Measurements from ENCODE around the gene SRSF3. TPM values are rescaled to one million over a fixed set of nuclear protein-coding genes. Genes with fewer than 3 reads are reported as not detected.

The SRSF3 gene
- total RNA-seq, 1 experiment from 2014 or later: 954 TPM

DNA sequence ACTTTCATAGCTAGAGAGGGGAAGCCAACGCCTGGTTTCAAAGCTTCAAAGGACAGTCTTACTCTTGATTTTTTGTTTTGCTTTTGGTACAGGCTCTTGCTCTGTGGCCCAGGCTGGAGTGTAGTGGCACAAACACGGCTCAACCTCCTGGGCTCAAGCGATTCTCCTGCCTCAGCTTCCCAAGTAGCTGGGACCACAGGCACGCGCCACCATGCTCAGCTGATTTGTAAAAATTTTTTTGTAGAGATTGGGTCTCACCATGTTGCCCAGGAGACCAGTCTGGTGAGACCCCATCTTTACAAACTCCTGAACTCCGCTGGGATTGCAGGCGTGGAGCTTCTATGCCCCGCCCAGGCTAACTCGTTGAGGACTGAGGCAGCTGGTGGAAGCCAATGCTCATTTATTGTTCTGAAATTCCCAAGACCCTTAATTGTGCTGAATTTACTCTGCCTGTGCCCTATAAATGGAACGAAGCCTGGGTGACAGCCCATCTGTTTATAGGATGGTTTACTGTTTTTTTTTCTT is 18.0 kb downstream of the SRSF3 start:
- H2BK12ac ChIP-seq (ENCODE audit: insufficient read length, low read depth, low read length): no peak overlapping the region
- no peak overlapping the region for H2AK5ac ChIP-seq (ENCODE audit: insufficient read length, low read length)
- H4K8ac ChIP-seq (replicated peaks; ENCODE audit: insufficient read length, low read depth, low read length): no peak overlapping the region
- Mint-ChIP-seq H3K9me3 (no peaks in the 10 kb centered on the region; a peak in 1 of 5 replicates), H3K4me3 (no peak overlapping the region), H3K36me3 (ENCODE audit: insufficient read depth in 1 of 3, low read depth in 3 of 3) (peaks cover 30 to 64% (median 56%) of the 10 kb centered on the region in 3 experiments), H3K27me3 (ENCODE audit: low read depth) (no peaks in the 10 kb centered on the region; the same call in 1 of the 2 replicates), H3K27ac (no peak overlapping the region; a peak in 1 of 7 replicates), H3K4me1 (peaks cover 7% of the 10 kb centered on the region in 2 experiments; a peak in 3 of 4 replicates)
- no peak overlapping the region for H2BK120ac ChIP-seq (ENCODE audit: low read depth, low read length, poor library complexity, severe bottlenecking)
- H3K14ac ChIP-seq (ENCODE audit: insufficient read depth, low read length): no peak overlapping the region
- H3K79me2 ChIP-seq (ENCODE audit: insufficient read depth, low read length): no peaks in the 10 kb centered on the region
- H3K9ac ChIP-seq (ENCODE audit: extremely low read depth, insufficient read length, low read length): no peak overlapping the region
- H3K4me2 ChIP-seq (ENCODE audit: insufficient read depth, insufficient read length, low read length): no peak overlapping the region
- H3K4me1 ChIP-seq (ENCODE audit: insufficient read depth, low read length): no peaks in the 10 kb centered on the region
- no peaks in the 10 kb centered on the region for H3K23me2 ChIP-seq (ENCODE audit: insufficient read length, low read depth, low read length, poor library complexity, severe bottlenecking)
- H3K79me1 ChIP-seq (ENCODE audit: insufficient read depth, low read depth, low read length, poor library complexity, severe bottlenecking): no peaks in the 10 kb centered on the region
- H4K5ac ChIP-seq (ENCODE audit: insufficient read length, low read depth, low read length): no peak overlapping the region
- H3T11ph ChIP-seq (ENCODE audit: low read length): no peak overlapping the region
- no peak overlapping the region for H4K91ac ChIP-seq (ENCODE audit: insufficient read length, low read depth, low read length)
- H2BK15ac ChIP-seq (ENCODE audit: low read depth, low read length): no peak overlapping the region
- H2BK20ac ChIP-seq (ENCODE audit: low read depth, low read length, poor library complexity, severe bottlenecking): no peak overlapping the region
- H3K4ac ChIP-seq (ENCODE audit: low read depth, low read length): no peak overlapping the region
- DNase-seq: no peak
- H3K23ac ChIP-seq (ENCODE audit: insufficient read length, low read depth, low read length): no peak overlapping the region
- no peaks in the 10 kb centered on the region for H3K27me3 ChIP-seq (ENCODE audit: insufficient read depth, low read length)
- no peak overlapping the region for H3K18ac ChIP-seq (ENCODE audit: insufficient read length, low read depth, low read length)
- no peaks in the 10 kb centered on the region for H4K20me1 ChIP-seq (ENCODE audit: control insufficient read depth, insufficient read depth, insufficient read length)
- no peak overlapping the region for H3K56ac ChIP-seq (ENCODE audit: insufficient read length, low read depth, low read length)
- H3K9me3 ChIP-seq (ENCODE audit: control insufficient read depth, low read depth, low read length): no peaks in the 10 kb centered on the region
- WGBS (ENCODE audit: extremely low coverage, insufficient read length, low lambda C conversion rate): no CpG with 5 or more reads among the region's 10 CpGs
- H3K27ac ChIP-seq (ENCODE audit: insufficient read length, low read depth, low read length): no peak overlapping the region
- TF ChIP-seq CTCF (conservative IDR thresholded peaks at IDR 0.05): no peak
- H2AFZ ChIP-seq (ENCODE audit: low read length): no peak overlapping the region
- H2BK5ac ChIP-seq (ENCODE audit: insufficient read length, low read length): no peak overlapping the region
